Neural cell (in vitro differentiated cells): Measurements from ENCODE around the gene THADA. TPM values are rescaled to one million over a fixed set of nuclear protein-coding genes. Genes with fewer than 3 reads are reported as not detected.

ENCODE experiments used
- H2AFZ ChIP-seq: fragments of 200-600, 300-800 bp; sonication (generic), shearing (Covaris generic); 2 replicates; pipeline ENCODE4 v1.6.0; 2014; ENCODE audit warnings: low read depth, mild to moderate bottlenecking, antibody characterized with exemption, low read length, moderate library complexity
- H3F3A ChIP-seq: fragments of 200-600 bp; shearing (Covaris generic); 2 replicates; pipeline ENCODE4 v1.6.1; 2016; ENCODE audit warnings: mild to moderate bottlenecking, moderate library complexity, mixed read lengths, antibody characterized with exemption, low read length; ENCODE audit not compliant: insufficient read depth, poor library complexity, severe bottlenecking
- H3K27ac ChIP-seq: fragments of 200-600, 300-800 bp; sonication (generic), shearing (Covaris generic); 2 replicates; pipeline ENCODE4 v1.5.1; 2014; ENCODE audit warnings: mild to moderate bottlenecking, low read length, moderate library complexity
- H3K27me3 ChIP-seq: fragments of 300-800, 200-600 bp; sonication (generic), shearing (Covaris generic); 2 replicates; pipeline ENCODE4 v1.6.0; 2014; ENCODE audit warnings: mild to moderate bottlenecking, low read depth, low read length, moderate library complexity; ENCODE audit not compliant: insufficient read depth
- H3K36me3 ChIP-seq: fragments of 300-800, 200-600 bp; sonication (generic), shearing (Covaris generic); 2 replicates; pipeline ENCODE4 v1.5.1; 2014; ENCODE audit warnings: mild to moderate bottlenecking, antibody characterized with exemption, low read length, moderate library complexity; ENCODE audit not compliant: insufficient read depth
- H3K4me2 ChIP-seq: fragments of 300-800, 200-600 bp; sonication (generic), shearing (Covaris generic); 2 replicates; pipeline ENCODE4 v1.6.0; 2014; ENCODE audit warnings: mild to moderate bottlenecking, low read length
- H3K4me3 ChIP-seq: fragments of 300-800, 200-600 bp; sonication (generic), shearing (Covaris generic); 2 replicates; pipeline ENCODE4 v1.5.1; 2014; ENCODE audit warnings: mild to moderate bottlenecking, low read length, moderate library complexity
- H3K79me2 ChIP-seq: fragments of 200-600 bp; shearing (Covaris generic); replicated peaks from 2 replicates; pipeline ENCODE4 v1.6.0; 2014; ENCODE audit warnings: mild to moderate bottlenecking, low read length, moderate library complexity; ENCODE audit not compliant: insufficient read depth
- H3K9ac ChIP-seq: fragments of 300-800, 200-600 bp; sonication (generic), shearing (Covaris generic); 2 replicates; pipeline ENCODE4 v1.6.1; 2016; ENCODE audit warnings: mild to moderate bottlenecking, low read length, mixed read lengths
- H3K9me2 ChIP-seq: fragments of 200-600 bp; shearing (Covaris generic); 2 replicates; pipeline ENCODE4 v1.6.1; 2016; ENCODE audit warnings: mild to moderate bottlenecking, low read length, mixed read lengths; ENCODE audit not compliant: insufficient read depth
- H3K9me3 ChIP-seq: fragments of 200-600, 300-800 bp; sonication (generic), shearing (Covaris generic); 2 replicates; pipeline ENCODE4 v1.6.1; 2016; ENCODE audit warnings: mild to moderate bottlenecking, mixed run types, low read length, moderate library complexity, mixed read lengths
- H4K20me1 ChIP-seq: fragments of 200-600 bp; shearing (Covaris generic); 2 replicates; pipeline ENCODE4 v1.6.1; 2016; ENCODE audit warnings: mild to moderate bottlenecking, mixed run types; ENCODE audit not compliant: insufficient read depth
- CTCF ChIP-seq: fragments of 450-650 bp; IDR thresholded peaks from 2 replicates; pipeline ENCODE4 v1.5.1; 2014; ENCODE audit warnings: antibody characterized with exemption, mild to moderate bottlenecking, moderate library complexity; ENCODE audit not compliant: poor library complexity, severe bottlenecking
- EP300 ChIP-seq: fragments of 450-650 bp; conservative IDR thresholded peaks from 2 replicates; pipeline ENCODE4 v1.6.1; 2014; ENCODE audit warnings: antibody characterized with exemption, mild to moderate bottlenecking, moderate library complexity; ENCODE audit not compliant: poor library complexity, severe bottlenecking
- EZH2 ChIP-seq: fragments of 200-600, 300-800 bp; shearing (Covaris generic), sonication (generic); IDR thresholded peaks from 2 replicates; pipeline ENCODE4 v1.6.1; 2014; ENCODE audit warnings: antibody characterized with exemption, low read length, borderline replicate concordance, mild to moderate bottlenecking; ENCODE audit not compliant: insufficient read depth, poor library complexity, severe bottlenecking
- MXI1 ChIP-seq: fragments of 450-650 bp; conservative IDR thresholded peaks from 2 replicates; pipeline ENCODE4 v1.6.1; 2014; ENCODE audit warnings: antibody characterized with exemption, mild to moderate bottlenecking; ENCODE audit not compliant: poor library complexity, severe bottlenecking
- POLR2AphosphoS5 ChIP-seq: IDR thresholded peaks from 2 replicates; pipeline ENCODE4 v1.6.1; 2012
- RAD21 ChIP-seq: fragments of 450-650 bp; conservative IDR thresholded peaks from 2 replicates; pipeline ENCODE4 v1.6.1; 2014; ENCODE audit warnings: antibody characterized with exemption, mild to moderate bottlenecking, moderate library complexity
- REST ChIP-seq: IDR thresholded peaks from 2 replicates; pipeline ENCODE4 v1.6.1; 2012; ENCODE audit warnings: borderline replicate concordance
- SMC3 ChIP-seq: fragments of 450-650 bp; conservative IDR thresholded peaks from 2 replicates; pipeline ENCODE4 v1.6.1; 2014; ENCODE audit warnings: antibody characterized with exemption, mild to moderate bottlenecking, moderate library complexity; ENCODE audit not compliant: poor library complexity
- TAF1 ChIP-seq: IDR thresholded peaks from 2 replicates; pipeline ENCODE4 v1.6.1; 2012; ENCODE audit warnings: low read depth
- polyA plus RNA-seq: library from polyadenylated mRNA; depleted of rRNA; stranded (reverse); fragments of >200 nt; gene quantifications from 2 replicates; pipeline ENCODE4 v1.2.3, GENCODE V29; 2014

The THADA gene
- polyA plus RNA-seq, 1 donor from 2014 or later = 8.5 TPM

- TF ChIP-seq MXI1 = no peak
- TF ChIP-seq RAD21 = no peak
- no peak for TF ChIP-seq EP300
- TF ChIP-seq SMC3 = no peak
- TF ChIP-seq EZH2 = no peak
- no peak for TF ChIP-seq REST
- TF ChIP-seq CTCF = no peak
- no peak for TF ChIP-seq POLR2AphosphoS5
- TF ChIP-seq TAF1 = no peak
- Histone ChIP-seq H4K20me1 (no peaks in the 10 kb centered on the region), H2AFZ (no peak overlapping the region), H3K27me3 (no peaks in the 10 kb centered on the region), H3F3A (no peaks in the 10 kb centered on the region), H3K9ac (no peak overlapping the region), H3K27ac (no peak overlapping the region), H3K4me2 (no peak overlapping the region), H3K9me3 (no peaks in the 10 kb centered on the region), H3K79me2 (no peaks in the 10 kb centered on the region), H3K4me3 (no peak overlapping the region), H3K36me3 (no peaks in the 10 kb centered on the region), H3K9me2 (no peaks in the 10 kb centered on the region)
Observed at GRCh38 chr2:43302961-43303494, 292.8 kb downstream of the THADA start.

GRCh38 chr2:43302182-43302960, 293.5 kb downstream of the THADA start:
- Histone ChIP-seq H2AFZ (no peak overlapping the region), H3K4me3 (no peak overlapping the region), H3F3A (no peaks in the 10 kb centered on the region), H4K20me1 (no peaks in the 10 kb centered on the region), H3K9me3 (no peaks in the 10 kb centered on the region), H3K9ac (no peak overlapping the region), H3K36me3 (no peaks in the 10 kb centered on the region), H3K79me2 (no peaks in the 10 kb centered on the region), H3K9me2 (no peaks in the 10 kb centered on the region), H3K27me3 (no peaks in the 10 kb centered on the region), H3K27ac (no peak overlapping the region), H3K4me2 (no peak overlapping the region)
- TF ChIP-seq EZH2 = no peak
- TF ChIP-seq RAD21 = no peak
- no peak for TF ChIP-seq EP300
- no peak for TF ChIP-seq MXI1
- no peak for TF ChIP-seq POLR2AphosphoS5
- no peak for TF ChIP-seq CTCF
- no peak for TF ChIP-seq TAF1
- no peak for TF ChIP-seq REST
- no peak for TF ChIP-seq SMC3
